Progenitor cell of endocrine pancreas (in vitro differentiated cells): ENCODE results near the gene CRHR2. TPM values are rescaled to one million over a fixed set of nuclear protein-coding genes. Genes with fewer than 3 reads are reported as not detected.
"Not testable (repeated sequence)": the region's sequence is repeated elsewhere in the genome, so short reads cannot be mapped to it uniquely, and the experiment has no call there.

ENCODE experiments used
- DNase-seq: peaks from one replicate; pipeline ENCODE4 v3.0.0; 2021; ENCODE audit warnings: low spot score; ENCODE audit not compliant: unreplicated experiment
- H3K27ac Mint-ChIP-seq: 2 replicates; pipeline ENCODE4 v1.8.0; 2021; ENCODE audit warnings: mild to moderate bottlenecking, moderate library complexity, mixed read lengths
- H3K27me3 Mint-ChIP-seq: 2 replicates; pipeline ENCODE4 v1.8.0; 2021; ENCODE audit warnings: mixed read lengths
- H3K36me3 Mint-ChIP-seq: 2 replicates; pipeline ENCODE4 v1.8.0; 2022; ENCODE audit warnings: mixed read lengths; ENCODE audit not compliant: insufficient read depth
- H3K4me1 Mint-ChIP-seq: 2 replicates; pipeline ENCODE4 v1.8.0; 2021; ENCODE audit warnings: low read depth, mixed read lengths
- H3K4me3 Mint-ChIP-seq: 2 replicates; pipeline ENCODE4 v1.8.0; 2021; ENCODE audit warnings: low read depth, mild to moderate bottlenecking, moderate library complexity, mixed read lengths
- H3K9me3 Mint-ChIP-seq: 2 replicates; pipeline ENCODE4 v1.8.0; 2021; ENCODE audit warnings: low read depth, mixed read lengths
- total RNA-seq: library from RNA; stranded (reverse); gene quantifications from 2 replicates; pipeline ENCODE4 v1.2.1, GENCODE V29; 2021
- TF ChIP-seq, protein P1 (sequence below): fragments of 200-600 bp; sonication (generic); IDR thresholded peaks from one replicate; pipeline ENCODE4 v1.5.0; 2021; ENCODE audit warnings: antibody characterized with exemption, mild to moderate bottlenecking; ENCODE audit not compliant: unreplicated experiment

The CRHR2 gene
- total RNA-seq, 1 donor from 2014 or later: not detected

GRCh38 chr7:30645661-30646060 lies 36.6 kb downstream of the CRHR2 start:
- H3K9me3 Mint-ChIP-seq: no peaks in the 10 kb centered on the region
- peaks cover 14% of the 10 kb centered on the region for H3K36me3 Mint-ChIP-seq
- TF ChIP-seq, protein P1, sequence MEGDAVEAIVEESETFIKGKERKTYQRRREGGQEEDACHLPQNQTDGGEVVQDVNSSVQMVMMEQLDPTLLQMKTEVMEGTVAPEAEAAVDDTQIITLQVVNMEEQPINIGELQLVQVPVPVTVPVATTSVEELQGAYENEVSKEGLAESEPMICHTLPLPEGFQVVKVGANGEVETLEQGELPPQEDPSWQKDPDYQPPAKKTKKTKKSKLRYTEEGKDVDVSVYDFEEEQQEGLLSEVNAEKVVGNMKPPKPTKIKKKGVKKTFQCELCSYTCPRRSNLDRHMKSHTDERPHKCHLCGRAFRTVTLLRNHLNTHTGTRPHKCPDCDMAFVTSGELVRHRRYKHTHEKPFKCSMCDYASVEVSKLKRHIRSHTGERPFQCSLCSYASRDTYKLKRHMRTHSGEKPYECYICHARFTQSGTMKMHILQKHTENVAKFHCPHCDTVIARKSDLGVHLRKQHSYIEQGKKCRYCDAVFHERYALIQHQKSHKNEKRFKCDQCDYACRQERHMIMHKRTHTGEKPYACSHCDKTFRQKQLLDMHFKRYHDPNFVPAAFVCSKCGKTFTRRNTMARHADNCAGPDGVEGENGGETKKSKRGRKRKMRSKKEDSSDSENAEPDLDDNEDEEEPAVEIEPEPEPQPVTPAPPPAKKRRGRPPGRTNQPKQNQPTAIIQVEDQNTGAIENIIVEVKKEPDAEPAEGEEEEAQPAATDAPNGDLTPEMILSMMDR: no peak
- peaks cover 9% of the 10 kb centered on the region for H3K4me1 Mint-ChIP-seq
- H3K27ac Mint-ChIP-seq: no peak overlapping the region
- H3K27me3 Mint-ChIP-seq: no peaks in the 10 kb centered on the region
- no peak overlapping the region for H3K4me3 Mint-ChIP-seq
- DNase-seq: no peak

DNA sequence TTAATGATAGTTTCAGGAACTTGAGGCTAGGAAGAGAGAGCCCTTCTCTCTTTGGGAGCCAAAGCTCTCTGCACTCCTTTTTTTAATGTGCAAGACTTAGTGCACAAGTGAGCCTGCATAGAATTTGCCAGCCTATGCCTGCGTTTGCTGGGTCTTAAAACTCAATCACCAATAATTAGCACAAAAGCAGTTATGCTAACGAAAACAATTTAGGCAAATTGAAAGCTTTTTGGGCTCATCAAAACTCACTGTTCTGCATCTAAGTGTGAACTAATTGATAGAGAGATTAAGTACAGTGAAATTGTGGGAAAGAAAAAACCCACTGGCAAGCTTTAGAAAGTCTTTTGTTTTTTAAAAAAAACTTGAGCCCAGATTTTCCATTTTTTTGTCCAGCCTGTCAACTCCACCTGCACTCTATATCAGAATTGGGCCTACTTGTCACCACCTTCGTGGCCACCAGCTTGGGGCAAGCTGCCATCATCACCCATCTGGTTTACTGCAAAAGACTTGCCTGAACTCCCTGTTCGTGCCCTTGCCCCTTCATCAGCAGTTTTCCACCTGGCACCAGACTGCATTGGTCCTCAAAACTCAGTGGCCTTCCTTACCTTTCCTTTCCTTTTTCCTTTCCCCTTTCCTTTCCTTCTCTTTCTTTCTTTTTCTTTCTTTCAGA lies 37.8 kb downstream of the CRHR2 start:
- Mint-ChIP-seq H3K27me3 (no peaks in the 10 kb centered on the region), H3K27ac (no peak overlapping the region), H3K9me3 (no peaks in the 10 kb centered on the region), H3K4me1 (peaks cover 9% of the 10 kb centered on the region), H3K36me3 (peaks cover 15% of the 10 kb centered on the region), H3K4me3 (no peak overlapping the region)
- TF ChIP-seq, protein P1: no peak
- no peak for DNase-seq

- no peak for DNase-seq
- no peaks in the 10 kb centered on the region for H3K9me3 Mint-ChIP-seq
- H3K4me1 Mint-ChIP-seq: peaks cover 9% of the 10 kb centered on the region
- peak overlapping the region; percentile 97 for H3K27ac Mint-ChIP-seq
- peaks cover 16% of the 10 kb centered on the region for H3K36me3 Mint-ChIP-seq
- no peaks in the 10 kb centered on the region for H3K27me3 Mint-ChIP-seq
- peak overlapping the region; percentile 81 for H3K4me3 Mint-ChIP-seq
- TF ChIP-seq, protein P1: no peak
These were observed 39.5 kb downstream of the CRHR2 start for GRCh38 chr7:30642789-30643188.

DNA sequence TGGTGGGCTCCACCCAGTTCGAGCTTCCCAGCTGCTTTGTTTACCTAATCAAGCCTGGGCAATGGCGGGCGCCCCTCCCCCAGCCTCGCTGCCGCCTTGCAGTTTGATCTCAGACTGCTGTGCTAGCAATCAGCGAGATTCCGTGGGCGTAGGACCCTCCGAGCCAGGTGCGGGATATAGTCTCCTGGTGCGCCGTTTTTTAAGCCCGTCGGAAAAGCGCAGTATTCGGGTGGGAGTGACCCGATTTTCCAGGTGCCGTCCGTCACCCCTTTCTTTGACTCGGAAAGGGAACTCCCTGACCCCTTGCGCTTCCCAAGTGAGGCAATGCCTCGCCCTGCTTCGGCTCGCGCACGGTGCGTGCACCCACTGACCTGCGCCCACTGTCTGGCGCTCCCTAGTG lies 39.9 kb downstream of the CRHR2 start:
- DNase-seq, H3K4me1 Mint-ChIP-seq, H3K9me3 Mint-ChIP-seq, H3K27me3 Mint-ChIP-seq: not testable (repeated sequence)
- peak overlapping the region; percentile 81 for H3K4me3 Mint-ChIP-seq
- H3K27ac Mint-ChIP-seq: peak overlapping the region; percentile 97
- peaks cover 16% of the 10 kb centered on the region for H3K36me3 Mint-ChIP-seq

DNA sequence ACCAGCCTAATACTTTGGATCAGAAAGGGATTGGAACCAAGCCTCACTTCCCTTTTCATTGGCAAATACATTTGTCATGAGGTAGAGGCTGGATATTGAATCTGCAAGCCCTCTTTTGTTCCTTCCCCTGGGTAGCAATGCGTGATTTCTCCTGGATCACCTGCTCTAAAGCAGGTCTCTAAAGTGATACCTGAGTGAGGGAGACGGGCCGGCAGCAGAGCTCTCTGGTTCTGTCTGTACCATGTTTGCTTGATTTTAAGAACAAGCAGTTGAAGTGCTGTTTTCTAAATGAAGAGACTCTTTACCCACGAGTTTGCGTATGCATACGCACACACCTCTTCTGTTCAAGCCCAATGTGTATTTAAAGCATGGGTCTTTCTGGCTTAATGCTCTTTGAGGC lies 46.5 kb downstream of the CRHR2 start:
- Mint-ChIP-seq H3K36me3 (peaks cover 28% of the 10 kb centered on the region), H3K4me3 (no peak overlapping the region), H3K27me3 (no peaks in the 10 kb centered on the region), H3K4me1 (peaks cover 16% of the 10 kb centered on the region), H3K27ac (no peak overlapping the region), H3K9me3 (no peaks in the 10 kb centered on the region)
- TF ChIP-seq, protein P1: no peak
- DNase-seq: no peak

GRCh38 chr7:30634634-30635201 lies 47.5 kb downstream of the CRHR2 start:
- no peaks in the 10 kb centered on the region for H3K9me3 Mint-ChIP-seq
- TF ChIP-seq, protein P1: no peak
- peaks cover 16% of the 10 kb centered on the region for H3K4me1 Mint-ChIP-seq
- H3K36me3 Mint-ChIP-seq: peaks cover 28% of the 10 kb centered on the region
- no peak overlapping the region for H3K4me3 Mint-ChIP-seq
- no peak overlapping the region for H3K27ac Mint-ChIP-seq
- H3K27me3 Mint-ChIP-seq: no peaks in the 10 kb centered on the region
- no peak for DNase-seq
